SK-N-SH treated with all-trans-retinoic acid at 6 μM for 48 hours (cell line): ENCODE measurements around the gene LAMA5.

ENCODE experiments used
- ARNTL ChIP-seq: fragments of 450-650 bp; formaldehyde crosslinking; IDR thresholded peaks from 2 replicates; pipeline ENCODE4 v1.5.0; 2020; ENCODE audit warnings: low read depth, mild to moderate bottlenecking, moderate library complexity, borderline replicate concordance
- CSDC2 ChIP-seq: fragments of 250-450 bp; sonication (Bioruptor Pico); IDR thresholded peaks from 2 replicates; pipeline ENCODE4 v1.5.0; 2020; ENCODE audit warnings: mild to moderate bottlenecking, moderate library complexity
- ESRRG ChIP-seq: fragments of 250-450 bp; sonication (Bioruptor Pico); IDR thresholded peaks from 2 replicates; pipeline ENCODE4 v1.6.1; 2021; ENCODE audit warnings: mild to moderate bottlenecking
- GLIS3 ChIP-seq: fragments of 250-450 bp; sonication (Bioruptor Pico); IDR thresholded peaks from 2 replicates; pipeline ENCODE4 v1.5.0; 2020; ENCODE audit warnings: mild to moderate bottlenecking, moderate library complexity
- PATZ1 ChIP-seq: fragments of 250-450 bp; sonication (Bioruptor Pico); IDR thresholded peaks from 2 replicates; pipeline ENCODE4 v1.8.0; 2020; ENCODE audit warnings: mild to moderate bottlenecking, moderate library complexity, borderline replicate concordance
- RARB ChIP-seq: fragments of 250-450 bp; sonication (Bioruptor Pico); IDR thresholded peaks from 2 replicates; pipeline ENCODE4 v1.8.0; 2021; ENCODE audit warnings: mild to moderate bottlenecking, moderate library complexity
- ZFP3 ChIP-seq: fragments of 250-450 bp; sonication (Bioruptor Pico); IDR thresholded peaks from 2 replicates; pipeline ENCODE4 v1.5.0; 2020; ENCODE audit warnings: mild to moderate bottlenecking, moderate library complexity
- ZFP30 ChIP-seq: fragments of 450-650 bp; formaldehyde crosslinking; IDR thresholded peaks from 2 replicates; pipeline ENCODE4 v1.5.0; 2022; ENCODE audit warnings: mild to moderate bottlenecking, moderate library complexity
- ZNF70 ChIP-seq: fragments of 450-650 bp; formaldehyde crosslinking; IDR thresholded peaks from 2 replicates; pipeline ENCODE4 v1.5.0; 2020; ENCODE audit warnings: mild to moderate bottlenecking, moderate library complexity
- TF ChIP-seq, protein P1 (sequence below): fragments of 250-450 bp; sonication (Bioruptor Pico); IDR thresholded peaks from 2 replicates; pipeline ENCODE4 v1.5.1; 2021; ENCODE audit warnings: mild to moderate bottlenecking, moderate library complexity

GRCh38 chr20:62367633-62368391 lies 700 bp upstream of the LAMA5 start:
- TF ChIP-seq ESRRG (CRISPR knock-in tag) (no peak), PATZ1 (CRISPR knock-in tag) (no peak), ZFP3 (CRISPR knock-in tag) (no peak), GLIS3 (CRISPR knock-in tag) (no peak), ZNF70 (CRISPR knock-in tag) (no peak), ARNTL (CRISPR knock-in tag) (no peak), RARB (no peak), ZFP30 (CRISPR knock-in tag) (no peak), CSDC2 (CRISPR knock-in tag) (no peak)
- TF ChIP-seq, protein P1, sequence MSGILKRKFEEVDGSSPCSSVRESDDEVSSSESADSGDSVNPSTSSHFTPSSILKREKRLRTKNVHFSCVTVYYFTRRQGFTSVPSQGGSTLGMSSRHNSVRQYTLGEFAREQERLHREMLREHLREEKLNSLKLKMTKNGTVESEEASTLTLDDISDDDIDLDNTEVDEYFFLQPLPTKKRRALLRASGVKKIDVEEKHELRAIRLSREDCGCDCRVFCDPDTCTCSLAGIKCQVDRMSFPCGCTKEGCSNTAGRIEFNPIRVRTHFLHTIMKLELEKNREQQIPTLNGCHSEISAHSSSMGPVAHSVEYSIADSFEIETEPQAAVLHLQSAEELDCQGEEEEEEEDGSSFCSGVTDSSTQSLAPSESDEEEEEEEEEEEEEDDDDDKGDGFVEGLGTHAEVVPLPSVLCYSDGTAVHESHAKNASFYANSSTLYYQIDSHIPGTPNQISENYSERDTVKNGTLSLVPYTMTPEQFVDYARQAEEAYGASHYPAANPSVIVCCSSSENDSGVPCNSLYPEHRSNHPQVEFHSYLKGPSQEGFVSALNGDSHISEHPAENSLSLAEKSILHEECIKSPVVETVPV (CRISPR knock-in tag), result no peak
